ENCODE measurements around the gene CAPRIN1. TPM values are rescaled to one million over a fixed set of nuclear protein-coding genes. Genes with fewer than 3 reads are reported as not detected.
"Not testable (repeated sequence)": the region's sequence is repeated elsewhere in the genome, so short reads cannot be mapped to it uniquely, and the experiment has no call there.

The CAPRIN1 gene
- total and polyA plus RNA-seq, 8 donors: 196 to 263 (median 250) TPM

DNA sequence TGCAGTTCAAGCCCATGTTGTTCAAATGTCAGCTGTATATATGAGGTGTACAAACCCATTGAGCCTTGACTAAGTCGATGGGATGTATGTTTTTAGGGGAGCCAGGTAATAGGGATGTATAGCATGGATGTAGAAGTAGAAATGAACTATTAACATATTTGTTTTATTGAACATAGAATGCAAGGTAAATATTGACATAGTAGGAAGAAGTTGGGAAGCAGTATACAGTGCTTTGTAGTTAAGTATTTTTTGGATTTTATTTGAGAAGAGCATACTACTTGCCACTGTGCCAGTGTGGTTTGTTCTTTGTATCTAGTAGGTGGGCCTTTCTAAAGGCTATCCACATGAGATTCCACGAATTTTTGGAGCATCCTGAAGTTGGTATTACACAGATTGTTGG, 33.1 kb downstream of the CAPRIN1 start:
- Histone ChIP-seq H3K4me1 (peaks cover 0 to 5% of the 10 kb centered on the region in 2 donors), H3K36me3 (peaks cover 3 to 100% of the 10 kb centered on the region in 2 donors), H3K27ac (no peak overlapping the region), H3K9me3 (no peaks in the 10 kb centered on the region), H3K4me3 (no peak overlapping the region), H3K27me3 (no peaks in the 10 kb centered on the region)
- DNase-seq (no peak), ATAC-seq (no peak)
- TF ChIP-seq, protein P1, sequence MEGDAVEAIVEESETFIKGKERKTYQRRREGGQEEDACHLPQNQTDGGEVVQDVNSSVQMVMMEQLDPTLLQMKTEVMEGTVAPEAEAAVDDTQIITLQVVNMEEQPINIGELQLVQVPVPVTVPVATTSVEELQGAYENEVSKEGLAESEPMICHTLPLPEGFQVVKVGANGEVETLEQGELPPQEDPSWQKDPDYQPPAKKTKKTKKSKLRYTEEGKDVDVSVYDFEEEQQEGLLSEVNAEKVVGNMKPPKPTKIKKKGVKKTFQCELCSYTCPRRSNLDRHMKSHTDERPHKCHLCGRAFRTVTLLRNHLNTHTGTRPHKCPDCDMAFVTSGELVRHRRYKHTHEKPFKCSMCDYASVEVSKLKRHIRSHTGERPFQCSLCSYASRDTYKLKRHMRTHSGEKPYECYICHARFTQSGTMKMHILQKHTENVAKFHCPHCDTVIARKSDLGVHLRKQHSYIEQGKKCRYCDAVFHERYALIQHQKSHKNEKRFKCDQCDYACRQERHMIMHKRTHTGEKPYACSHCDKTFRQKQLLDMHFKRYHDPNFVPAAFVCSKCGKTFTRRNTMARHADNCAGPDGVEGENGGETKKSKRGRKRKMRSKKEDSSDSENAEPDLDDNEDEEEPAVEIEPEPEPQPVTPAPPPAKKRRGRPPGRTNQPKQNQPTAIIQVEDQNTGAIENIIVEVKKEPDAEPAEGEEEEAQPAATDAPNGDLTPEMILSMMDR (IDR thresholded peaks at IDR 0.05): no peak
- intact Hi-C loops (cut with DNase I): no loop called here

DNA sequence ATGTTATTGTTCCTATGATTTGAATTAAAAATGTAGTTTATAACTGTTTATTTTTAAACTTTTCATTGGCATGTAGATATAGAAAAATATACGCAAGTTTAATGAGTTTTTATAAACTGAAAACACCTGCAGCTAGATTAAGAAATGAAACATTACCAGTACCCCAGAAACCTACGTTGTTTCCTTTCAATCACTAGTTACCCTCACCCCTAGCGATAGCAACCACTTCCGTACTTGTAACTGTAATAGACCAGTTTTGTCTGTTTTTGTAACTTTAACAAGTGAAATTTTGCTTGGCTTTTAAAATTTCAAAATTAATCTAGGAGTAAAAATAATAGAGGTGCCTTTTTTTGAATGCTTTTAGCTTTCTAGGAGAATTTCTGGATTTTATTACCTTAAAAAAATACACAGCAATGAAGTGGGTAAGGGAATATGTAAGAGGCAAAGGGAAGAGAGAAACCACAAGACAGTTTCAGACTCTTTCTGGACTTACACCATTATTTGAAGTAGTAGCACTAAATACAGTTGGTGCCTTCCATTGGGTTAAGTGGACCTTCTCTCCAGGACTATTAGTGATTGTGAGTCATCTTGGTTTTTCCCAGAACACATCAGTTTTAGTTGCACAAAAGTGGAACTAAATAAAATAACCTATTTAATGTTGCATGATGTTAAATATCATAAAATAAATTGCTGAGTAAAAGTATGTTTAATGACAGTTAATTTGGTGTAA, 35.2 kb downstream of the CAPRIN1 start:
- Histone ChIP-seq H3K9me3 (no peaks in the 10 kb centered on the region), H3K4me3 (no peak overlapping the region), H3K36me3 (peaks cover 3 to 100% of the 10 kb centered on the region in 2 donors), H3K4me1 (peaks cover 0 to 5% of the 10 kb centered on the region in 2 donors), H3K27me3 (no peaks in the 10 kb centered on the region), H3K27ac (peak overlapping the region in 1 of 2 donors; percentile 58)
- DNase-seq: no peak
- TF ChIP-seq, protein P1 (IDR thresholded peaks at IDR 0.05): no peak
- intact Hi-C loops (cut with DNase I): no loop called here
- no peak for ATAC-seq

DNA sequence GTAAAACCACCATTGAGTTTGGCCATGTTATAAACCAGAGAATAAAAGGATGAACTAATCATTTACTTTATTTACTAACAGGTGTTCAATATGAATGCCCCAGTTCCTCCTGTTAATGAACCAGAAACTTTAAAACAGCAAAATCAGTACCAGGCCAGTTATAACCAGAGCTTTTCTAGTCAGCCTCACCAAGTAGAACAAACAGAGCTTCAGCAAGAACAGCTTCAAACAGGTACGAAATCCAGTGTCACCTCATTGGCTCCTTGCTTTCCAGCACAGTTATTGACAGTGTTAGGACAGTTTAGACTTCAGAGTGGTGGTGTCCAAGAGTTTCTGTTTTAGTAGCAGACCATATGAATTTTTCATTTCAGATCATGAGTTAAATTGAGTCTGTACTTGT, 40.3 kb downstream of the CAPRIN1 start:
- intact Hi-C loops (cut with DNase I): no loop called here
- peaks cover 0 to 100% of the 10 kb centered on the region in 2 donors for H3K36me3 ChIP-seq
- H3K27ac ChIP-seq: no peak overlapping the region
- no peaks in the 10 kb centered on the region for H3K4me1 ChIP-seq
- no peak overlapping the region for H3K4me3 ChIP-seq
- ATAC-seq (no peak), DNase-seq (no peak)
- TF ChIP-seq, protein P1 (IDR thresholded peaks at IDR 0.05): no peak
- no peaks in the 10 kb centered on the region for H3K9me3 ChIP-seq
- no peaks in the 10 kb centered on the region for H3K27me3 ChIP-seq

DNA sequence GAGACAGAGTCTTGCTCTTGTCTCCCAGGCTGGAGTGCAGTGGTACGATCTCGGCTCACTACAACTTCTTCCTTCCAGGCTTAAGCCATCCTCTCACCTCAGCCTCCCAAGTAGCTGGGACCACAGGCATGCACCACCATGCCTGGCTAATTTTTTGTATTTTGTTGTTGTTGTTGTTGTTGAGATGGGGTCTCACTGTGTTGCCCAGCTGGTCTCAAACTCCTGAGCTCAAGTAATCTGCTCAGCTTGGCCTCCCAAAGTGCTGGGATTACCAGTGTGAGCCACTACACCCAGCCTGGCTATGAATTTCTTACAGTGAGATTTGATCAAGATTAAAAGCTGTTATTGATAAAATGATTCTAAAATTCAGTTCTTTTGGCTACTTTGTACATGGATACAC, 43.4 kb downstream of the CAPRIN1 start:
- H3K9me3 ChIP-seq; ATAC-seq; intact Hi-C loops (cut with DNase I); H3K4me1 ChIP-seq; DNase-seq; H3K27ac ChIP-seq; H3K27me3 ChIP-seq; H3K4me3 ChIP-seq: not testable (repeated sequence)
- peaks cover 0 to 100% of the 10 kb centered on the region in 2 donors for H3K36me3 ChIP-seq

DNA sequence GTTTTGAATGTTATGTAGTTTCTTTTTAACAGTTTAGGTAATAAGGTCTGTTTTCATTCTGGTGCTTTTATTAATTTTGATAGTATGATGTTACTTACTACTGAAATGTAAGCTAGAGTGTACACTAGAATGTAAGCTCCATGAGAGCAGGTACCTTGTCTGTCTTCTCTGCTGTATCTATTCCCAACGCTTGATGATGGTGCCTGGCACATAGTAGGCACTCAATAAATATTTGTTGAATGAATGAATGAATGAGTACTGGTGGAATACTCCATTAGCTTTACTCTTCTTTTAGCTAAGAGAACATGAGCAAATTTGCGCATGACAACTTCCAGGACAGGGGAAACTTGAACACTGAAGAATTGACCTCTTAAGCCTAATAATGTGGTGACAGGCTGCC, 47.3 kb downstream of the CAPRIN1 start:
- DNase-seq (no peak), ATAC-seq (no peak)
- Histone ChIP-seq H3K27me3 (no peaks in the 10 kb centered on the region), H3K4me3 (no peak overlapping the region), H3K36me3 (peaks cover 0 to 78% of the 10 kb centered on the region in 2 donors), H3K27ac (no peak overlapping the region), H3K4me1 (no peaks in the 10 kb centered on the region), H3K9me3 (no peaks in the 10 kb centered on the region)
- TF ChIP-seq, protein P1 (IDR thresholded peaks at IDR 0.05): no peak
- intact Hi-C loops (cut with DNase I): no loop called here

Data from left lung (tissue), 10 donors.